ENCODE results near the gene PIP4K2A. TPM values are rescaled to one million over a fixed set of nuclear protein-coding genes. Genes with fewer than 3 reads are reported as not detected.

Gene PIP4K2A
- total RNA-seq, 1 experiment from 2014 or later: 21.4 TPM

- H3K27ac ChIP-seq: no peak overlapping the region
- no peaks in the 10 kb centered on the region for H3K4me1 ChIP-seq (replicated peaks; ENCODE audit: insufficient read depth)
- ChIA-PET POLR2A (ENCODE audit: unreplicated experiment) (no interaction called here), CTCF (no interaction called here)
- no peaks in the 10 kb centered on the region for H3K36me3 ChIP-seq (ENCODE audit: low read depth)
- no peak for DNase-seq
- no peak overlapping the region for H3K4me3 ChIP-seq
- H2AFZ ChIP-seq: no peak overlapping the region
- H3K27me3 ChIP-seq (ENCODE audit: insufficient read depth, low read depth): no peaks in the 10 kb centered on the region
- no peaks in the 10 kb centered on the region for H3K9me3 ChIP-seq (ENCODE audit: insufficient read depth, low read depth)
- H3K79me2 ChIP-seq (ENCODE audit: low read depth): 0 out of 2 replicates have a peak, but pooled peaks cover 29% of the 10 kb centered on the region
- H3F3A ChIP-seq (ENCODE audit: insufficient read depth, low read depth): no peaks in the 10 kb centered on the region
- no peaks in the 10 kb centered on the region for H4K20me1 ChIP-seq (ENCODE audit: insufficient read depth)
- no TSS peak for BruUV-seq (replicated peaks)
- H3K4me2 ChIP-seq: no peak overlapping the region
- intact Hi-C loops (cut with micrococcal nuclease; ENCODE audit: unreplicated experiment): no loop called here
- TF ChIP-seq CTCF (conservative IDR thresholded peaks at IDR 0.05) (no peak), EZH2 (IDR thresholded peaks at IDR 0.05; ENCODE audit: low read depth) (no peak)
- H3K9me2 ChIP-seq (ENCODE audit: insufficient read depth): no peaks in the 10 kb centered on the region
Measured at GRCh38 chr10:22699976-22700375, 14.4 kb downstream of the PIP4K2A start.

GRCh38 chr10:22698941-22699440, 15.4 kb downstream of the PIP4K2A start:
- Histone ChIP-seq H3K4me2 (no peak overlapping the region), H3K4me3 (no peak overlapping the region), H3K9me2 (ENCODE audit: insufficient read depth) (no peaks in the 10 kb centered on the region), H3K27me3 (ENCODE audit: insufficient read depth, low read depth) (no peaks in the 10 kb centered on the region), H4K20me1 (ENCODE audit: insufficient read depth) (no peaks in the 10 kb centered on the region), H3K9me3 (ENCODE audit: insufficient read depth, low read depth) (no peaks in the 10 kb centered on the region), H3F3A (ENCODE audit: insufficient read depth, low read depth) (no peaks in the 10 kb centered on the region), H3K79me2 (ENCODE audit: low read depth) (peaks cover 33% of the 10 kb centered on the region; the same call in 1 of the 2 replicates), H3K4me1 (replicated peaks; ENCODE audit: insufficient read depth) (no peaks in the 10 kb centered on the region; the same call in 1 of the 2 replicates), H3K27ac (no peak overlapping the region), H2AFZ (no peak overlapping the region), H3K36me3 (ENCODE audit: low read depth) (no peaks in the 10 kb centered on the region)
- intact Hi-C loops (cut with micrococcal nuclease; ENCODE audit: unreplicated experiment): no loop called here
- TF ChIP-seq EZH2 (IDR thresholded peaks at IDR 0.05; ENCODE audit: low read depth): no peak
- no peak for TF ChIP-seq CTCF (conservative IDR thresholded peaks at IDR 0.05)
- BruUV-seq (replicated peaks): no TSS peak
- no peak for DNase-seq
- ChIA-PET CTCF (no interaction called here), POLR2A (ENCODE audit: unreplicated experiment) (no interaction called here)

GRCh38 chr10:22697800-22698199, 16.6 kb downstream of the PIP4K2A start:
- Histone ChIP-seq H3K4me2 (no peak overlapping the region), H3K4me3 (no peak overlapping the region), H3K79me2 (ENCODE audit: low read depth) (peaks cover 41% of the 10 kb centered on the region), H3K9me3 (ENCODE audit: insufficient read depth, low read depth) (no peaks in the 10 kb centered on the region), H3K36me3 (ENCODE audit: low read depth) (no peaks in the 10 kb centered on the region), H3K27me3 (ENCODE audit: insufficient read depth, low read depth) (no peaks in the 10 kb centered on the region), H3K4me1 (replicated peaks; ENCODE audit: insufficient read depth) (peaks cover 10% of the 10 kb centered on the region), H3K9me2 (ENCODE audit: insufficient read depth) (no peaks in the 10 kb centered on the region), H2AFZ (no peak overlapping the region), H3K27ac (no peak overlapping the region), H3F3A (ENCODE audit: insufficient read depth, low read depth) (no peaks in the 10 kb centered on the region), H4K20me1 (ENCODE audit: insufficient read depth) (no peaks in the 10 kb centered on the region)
- ChIA-PET POLR2A (ENCODE audit: unreplicated experiment) (no interaction called here), CTCF (no interaction called here)
- TF ChIP-seq EZH2 (IDR thresholded peaks at IDR 0.05; ENCODE audit: low read depth) (no peak), CTCF (conservative IDR thresholded peaks at IDR 0.05) (no peak)
- no TSS peak for BruUV-seq (replicated peaks)
- DNase-seq: no peak
- intact Hi-C loops (cut with micrococcal nuclease; ENCODE audit: unreplicated experiment): no loop called here
